H9 (cell line): ENCODE measurements around the gene IREB2. TPM values are rescaled to one million over a fixed set of nuclear protein-coding genes. Genes with fewer than 3 reads are reported as not detected.

Experiments used
- DNase-seq: peaks from one replicate; pipeline ENCODE4 v3.0.0-alpha.2; 2017
- H2AFZ ChIP-seq: one replicate; pipeline ENCODE4 v1.6.1; 2013; ENCODE audit warnings: mild to moderate bottlenecking, low read length, control low read depth, moderate library complexity
- H2AK5ac ChIP-seq: 2 replicates; pipeline ENCODE4 v1.6.1; 2013; ENCODE audit warnings: low read length, control low read depth, mixed read lengths; ENCODE audit not compliant: insufficient read length
- H2BK120ac ChIP-seq: one replicate; pipeline ENCODE4 v1.6.1; 2013; ENCODE audit warnings: low read depth, mild to moderate bottlenecking, low read length, control low read depth, inconsistent platforms; ENCODE audit not compliant: poor library complexity, severe bottlenecking
- H2BK12ac ChIP-seq: 2 replicates; pipeline ENCODE4 v1.6.1; 2013; ENCODE audit warnings: low read length, control low read depth, mixed read lengths, low read depth; ENCODE audit not compliant: insufficient read length
- H2BK15ac ChIP-seq: 2 replicates; pipeline ENCODE4 v1.6.1; 2013; ENCODE audit warnings: low read depth, low read length, control low read depth
- H2BK20ac ChIP-seq: one replicate; pipeline ENCODE4 v1.6.1; 2013; ENCODE audit warnings: low read depth, mild to moderate bottlenecking, low read length, control low read depth, inconsistent platforms; ENCODE audit not compliant: poor library complexity, severe bottlenecking
- H2BK5ac ChIP-seq: 2 replicates; pipeline ENCODE4 v1.6.1; 2013; ENCODE audit warnings: low read length, control low read depth, mixed read lengths; ENCODE audit not compliant: insufficient read length
- H3K14ac ChIP-seq: 2 replicates; pipeline ENCODE4 v1.6.1; 2013; ENCODE audit warnings: low read length, control low read depth; ENCODE audit not compliant: insufficient read depth
- H3K18ac ChIP-seq: 2 replicates; pipeline ENCODE4 v1.6.1; 2013; ENCODE audit warnings: low read depth, mild to moderate bottlenecking, mixed read lengths, low read length, control low read depth; ENCODE audit not compliant: insufficient read length
- H3K23ac ChIP-seq: 2 replicates; pipeline ENCODE4 v1.6.1; 2013; ENCODE audit warnings: low read length, control low read depth, mixed read lengths, low read depth; ENCODE audit not compliant: insufficient read length
- H3K23me2 ChIP-seq: 2 replicates; pipeline ENCODE4 v1.6.1; 2013; ENCODE audit warnings: low read depth, mild to moderate bottlenecking, mixed read lengths, low read length, control low read depth; ENCODE audit not compliant: insufficient read length, poor library complexity, severe bottlenecking
- H3K27ac ChIP-seq: 2 replicates; pipeline ENCODE4 v1.5.1; 2013; ENCODE audit warnings: low read length, control low read depth, mixed read lengths, low read depth; ENCODE audit not compliant: insufficient read length
- H3K27me3 ChIP-seq: 2 replicates; pipeline ENCODE4 v1.6.1; 2013; ENCODE audit warnings: low read length, control low read depth, inconsistent platforms; ENCODE audit not compliant: insufficient read depth
- H3K4ac ChIP-seq: 2 replicates; pipeline ENCODE4 v1.6.1; 2013; ENCODE audit warnings: low read depth, mild to moderate bottlenecking, control low read depth, inconsistent platforms, low read length, moderate library complexity
- H3K4me1 ChIP-seq: 2 replicates; pipeline ENCODE4 v1.6.1; 2013; ENCODE audit warnings: low read length, control low read depth, inconsistent platforms; ENCODE audit not compliant: insufficient read depth
- H3K4me2 ChIP-seq: 2 replicates; pipeline ENCODE4 v1.6.1; 2013; ENCODE audit warnings: low read length, control low read depth, mixed read lengths; ENCODE audit not compliant: insufficient read length, insufficient read depth
- H3K56ac ChIP-seq: 2 replicates; pipeline ENCODE4 v1.6.1; 2013; ENCODE audit warnings: low read depth, mild to moderate bottlenecking, mixed read lengths, low read length, control low read depth; ENCODE audit not compliant: insufficient read length
- H3K79me1 ChIP-seq: 2 replicates; pipeline ENCODE4 v1.6.1; 2013; ENCODE audit warnings: low read depth, mild to moderate bottlenecking, moderate library complexity, low read length, control low read depth, inconsistent platforms; ENCODE audit not compliant: insufficient read depth, poor library complexity, severe bottlenecking
- H3K79me2 ChIP-seq: 2 replicates; pipeline ENCODE4 v1.6.1; 2013; ENCODE audit warnings: low read length, control low read depth, inconsistent platforms; ENCODE audit not compliant: insufficient read depth
- H3K9ac ChIP-seq: 2 replicates; pipeline ENCODE4 v1.6.1; 2013; ENCODE audit warnings: low read length, control low read depth, mixed read lengths; ENCODE audit not compliant: insufficient read length; ENCODE audit errors: extremely low read depth
- H3K9me3 ChIP-seq: one replicate; pipeline ENCODE4 v1.6.1; 2013; ENCODE audit warnings: low read depth, low read length, inconsistent platforms; ENCODE audit not compliant: control insufficient read depth
- H3T11ph ChIP-seq: one replicate; pipeline ENCODE4 v1.6.1; 2013; ENCODE audit warnings: mild to moderate bottlenecking, low read length, control low read depth, inconsistent platforms
- H4K20me1 ChIP-seq: one replicate; pipeline ENCODE4 v1.6.1; 2013; ENCODE audit not compliant: control insufficient read depth, insufficient read length, insufficient read depth
- H4K5ac ChIP-seq: 2 replicates; pipeline ENCODE4 v1.6.1; 2013; ENCODE audit warnings: low read depth, mild to moderate bottlenecking, mixed read lengths, low read length, control low read depth; ENCODE audit not compliant: insufficient read length
- H4K8ac ChIP-seq: replicated peaks from 2 replicates; pipeline ENCODE4 v1.6.1; 2013; ENCODE audit warnings: low read length, control low read depth, mixed read lengths, low read depth; ENCODE audit not compliant: insufficient read length
- H4K91ac ChIP-seq: 2 replicates; pipeline ENCODE4 v1.6.1; 2013; ENCODE audit warnings: low read depth, mild to moderate bottlenecking, moderate library complexity, mixed read lengths, low read length, control low read depth; ENCODE audit not compliant: insufficient read length
- H3K27ac Mint-ChIP-seq, 3 experiments: 2 replicates in 2 of 3; 3 replicates in 1 of 3; pipeline ENCODE4 v1.8.0; 2020 to 2021; ENCODE audit warnings: mixed read lengths in 3 of 3, mild to moderate bottlenecking in 1 of 3, moderate library complexity in 1 of 3
- H3K27me3 Mint-ChIP-seq: 2 replicates; pipeline ENCODE4 v1.8.0; 2021; ENCODE audit warnings: low read depth, mild to moderate bottlenecking, moderate library complexity, mixed read lengths
- H3K36me3 Mint-ChIP-seq, 3 experiments: 2 replicates in 2 of 3; 3 replicates in 1 of 3; pipeline ENCODE4 v1.8.0; 2020 to 2021; ENCODE audit warnings: low read depth in 3 of 3, mixed read lengths in 3 of 3; ENCODE audit not compliant: insufficient read depth in 1 of 3
- H3K4me1 Mint-ChIP-seq, 2 experiments: 2 replicates each; pipeline ENCODE4 v1.8.0; 2020; ENCODE audit warnings: mixed read lengths in 2 of 2
- H3K4me3 Mint-ChIP-seq, 2 experiments: 2 replicates in 1 of 2; 3 replicates in 1 of 2; pipeline ENCODE4 v1.8.0; 2020 to 2021; ENCODE audit warnings: mild to moderate bottlenecking in 2 of 2, mixed read lengths in 2 of 2, moderate library complexity in 1 of 2
- H3K9me3 Mint-ChIP-seq, 2 experiments: 2 replicates in 1 of 2; 3 replicates in 1 of 2; pipeline ENCODE4 v1.8.0; 2020; ENCODE audit warnings: mild to moderate bottlenecking in 2 of 2, mixed read lengths in 2 of 2, moderate library complexity in 1 of 2
- CTCF ChIP-seq: fragments of 200-600 bp; sonication (generic); conservative IDR thresholded peaks from 3 replicates; pipeline ENCODE4 v1.8.0; 2021; ENCODE audit warnings: antibody characterized with exemption, mild to moderate bottlenecking
- WGBS: extraction: QIAGEN DNeasy Blood & Tissue Kit; methylation state at CpG from one replicate; pipeline ENCODE4 v1.1.7; 2013; ENCODE audit warnings: missing lambda C conversion rate, low lambda C conversion rate, mixed read lengths; ENCODE audit not compliant: insufficient read length; ENCODE audit errors: extremely low coverage; 5-methylcytosine and 5-hydroxymethylcytosine counted together
- total RNA-seq: library from RNA; stranded (reverse); gene quantifications from 2 replicates; pipeline ENCODE4 v1.2.1, GENCODE V29; 2021

IREB2 gene
- total RNA-seq, 1 experiment from 2014 or later = 87.6 TPM

- Histone ChIP-seq H2BK120ac (no peak overlapping the region), H2BK12ac (no peak overlapping the region), H4K5ac (no peak overlapping the region), H3K79me1 (no peaks in the 10 kb centered on the region), H2AK5ac (no peak overlapping the region), H3K9me3 (no peaks in the 10 kb centered on the region), H3K79me2 (no peaks in the 10 kb centered on the region; the same call in 1 of the 2 replicates), H3K4ac (no peak overlapping the region), H2BK20ac (no peak overlapping the region), H3K18ac (no peak overlapping the region), H3K4me1 (no peaks in the 10 kb centered on the region), H3K27ac (no peak overlapping the region), H3K27me3 (no peaks in the 10 kb centered on the region), H3K23me2 (peaks cover 5% of the 10 kb centered on the region), H4K8ac (no peak overlapping the region), H3K4me2 (no peak overlapping the region), H3K14ac (no peak overlapping the region), H2AFZ (no peak overlapping the region), H3K56ac (no peak overlapping the region), H3K9ac (no peak overlapping the region), H3T11ph (no peak overlapping the region), H4K20me1 (no peaks in the 10 kb centered on the region), H2BK15ac (no peak overlapping the region), H2BK5ac (no peak overlapping the region), H3K23ac (no peak overlapping the region), H4K91ac (no peak overlapping the region)
- Mint-ChIP-seq H3K27ac (no peak overlapping the region), H3K4me1 (peaks cover 3 to 4% of the 10 kb centered on the region in 2 experiments; a peak in 2 of 4 replicates), H3K36me3 (peaks cover 28 to 42% (median 40%) of the 10 kb centered on the region in 3 experiments), H3K27me3 (peaks cover 6% of the 10 kb centered on the region), H3K4me3 (no peak overlapping the region), H3K9me3 (peaks cover 6 to 12% of the 10 kb centered on the region in 2 experiments)
- no CpG with 5 or more reads among the region's 2 CpGs for WGBS
- no peak for TF ChIP-seq CTCF
- DNase-seq = no peak
Observed at GRCh38 chr15:78502641-78503040, 64.6 kb downstream of the IREB2 start.
